Activated T-cell treated with anti-CD3 and anti-CD28 coated beads, Interleukin-2, amount 50 U/mL, for 24 hours (primary cell): Measurements from ENCODE around the gene ST6GALNAC2.
"Not testable (repeated sequence)": the region's sequence is repeated elsewhere in the genome, so short reads cannot be mapped to it uniquely, and the experiment has no call there.

Experiments
- DNase-seq: peaks from one replicate; pipeline ENCODE4 v3.0.0-alpha.2; 2020
- H3K27ac Mint-ChIP-seq: 2 replicates; pipeline ENCODE4 v1.8.0; 2020; ENCODE audit warnings: mild to moderate bottlenecking, mixed read lengths
- H3K27me3 Mint-ChIP-seq: 2 replicates; pipeline ENCODE4 v1.8.0; 2020; ENCODE audit warnings: mixed read lengths
- H3K36me3 Mint-ChIP-seq: 2 replicates; pipeline ENCODE4 v1.8.0; 2020; ENCODE audit warnings: low read depth, mixed read lengths
- H3K4me1 Mint-ChIP-seq: 2 replicates; pipeline ENCODE4 v1.8.0; 2020; ENCODE audit warnings: low read depth, mixed read lengths
- H3K4me3 Mint-ChIP-seq: 2 replicates; pipeline ENCODE4 v1.8.0; 2020; ENCODE audit warnings: mild to moderate bottlenecking, moderate library complexity, mixed read lengths
- H3K9me3 Mint-ChIP-seq: 2 replicates; pipeline ENCODE4 v1.8.0; 2020; ENCODE audit warnings: mixed read lengths

The ST6GALNAC2 gene

GRCh38 chr17:76570457-76570856, 15.2 kb downstream of the ST6GALNAC2 start:
- DNase-seq = no peak
- H3K4me3 Mint-ChIP-seq = no peak overlapping the region
- no peaks in the 10 kb centered on the region for H3K27me3 Mint-ChIP-seq
- peaks cover 23% of the 10 kb centered on the region for H3K4me1 Mint-ChIP-seq
- peaks cover 26% of the 10 kb centered on the region for H3K36me3 Mint-ChIP-seq
- H3K27ac Mint-ChIP-seq = no peak overlapping the region
- H3K9me3 Mint-ChIP-seq = no peaks in the 10 kb centered on the region

- Mint-ChIP-seq H3K4me3 (no peak overlapping the region), H3K4me1 (peaks cover 30% of the 10 kb centered on the region), H3K9me3 (no peaks in the 10 kb centered on the region), H3K27ac (peak overlapping the region; percentile 37), H3K27me3 (no peaks in the 10 kb centered on the region), H3K36me3 (peaks cover 33% of the 10 kb centered on the region)
- no peak for DNase-seq
These were observed 15.9 kb downstream of the ST6GALNAC2 start for GRCh38 chr17:76569607-76570279.

GRCh38 chr17:76568811-76569221, 16.8 kb downstream of the ST6GALNAC2 start:
- Mint-ChIP-seq H3K27ac (peak overlapping the region; percentile 35), H3K27me3 (no peaks in the 10 kb centered on the region), H3K4me1 (peaks cover 34% of the 10 kb centered on the region), H3K9me3 (no peaks in the 10 kb centered on the region), H3K36me3 (peaks cover 41% of the 10 kb centered on the region), H3K4me3 (no peak overlapping the region)
- no peak for DNase-seq

- H3K27me3 Mint-ChIP-seq = no peaks in the 10 kb centered on the region
- H3K9me3 Mint-ChIP-seq = no peaks in the 10 kb centered on the region
- no peak for DNase-seq
- H3K4me3 Mint-ChIP-seq = no peak overlapping the region
- peaks cover 41% of the 10 kb centered on the region for H3K4me1 Mint-ChIP-seq
- peaks cover 50% of the 10 kb centered on the region for H3K36me3 Mint-ChIP-seq
- peak overlapping the region; percentile 67 for H3K27ac Mint-ChIP-seq
These were observed 17.8 kb downstream of the ST6GALNAC2 start for GRCh38 chr17:76567634-76568432.

- no peak for DNase-seq
- H3K4me1 Mint-ChIP-seq = peaks cover 47% of the 10 kb centered on the region
- no peaks in the 10 kb centered on the region for H3K9me3 Mint-ChIP-seq
- no peak overlapping the region for H3K4me3 Mint-ChIP-seq
- H3K27ac Mint-ChIP-seq = peak overlapping the region; percentile 61
- H3K36me3 Mint-ChIP-seq = peaks cover 57% of the 10 kb centered on the region
- no peaks in the 10 kb centered on the region for H3K27me3 Mint-ChIP-seq
These were observed 18.6 kb downstream of the ST6GALNAC2 start for GRCh38 chr17:76566988-76567431.

GRCh38 chr17:76566613-76566943, 19.1 kb downstream of the ST6GALNAC2 start:
- Mint-ChIP-seq H3K27ac (peak overlapping the region; percentile 61), H3K9me3 (no peaks in the 10 kb centered on the region), H3K4me1 (peaks cover 51% of the 10 kb centered on the region), H3K27me3 (no peaks in the 10 kb centered on the region), H3K4me3 (no peak overlapping the region), H3K36me3 (peaks cover 61% of the 10 kb centered on the region)
- DNase-seq = no peak

- peaks cover 67% of the 10 kb centered on the region for H3K36me3 Mint-ChIP-seq
- H3K4me3 Mint-ChIP-seq = peak overlapping the region; percentile 3
- H3K27me3 Mint-ChIP-seq = no peaks in the 10 kb centered on the region
- H3K4me1 Mint-ChIP-seq = peaks cover 57% of the 10 kb centered on the region
- DNase-seq = no peak
- peak overlapping the region; percentile 83 for H3K27ac Mint-ChIP-seq
- no peaks in the 10 kb centered on the region for H3K9me3 Mint-ChIP-seq
These were observed 19.7 kb downstream of the ST6GALNAC2 start for GRCh38 chr17:76565728-76566612.

- H3K27me3 Mint-ChIP-seq, DNase-seq, H3K9me3 Mint-ChIP-seq: not testable (repeated sequence)
- H3K4me1 Mint-ChIP-seq = peaks cover 65% of the 10 kb centered on the region
- peak overlapping the region; percentile 3 for H3K4me3 Mint-ChIP-seq
- peaks cover 75% of the 10 kb centered on the region for H3K36me3 Mint-ChIP-seq
- peak overlapping the region; percentile 83 for H3K27ac Mint-ChIP-seq
These were observed 20.5 kb downstream of the ST6GALNAC2 start for GRCh38 chr17:76564991-76565727.

- Mint-ChIP-seq H3K27ac (peak overlapping the region; percentile 75), H3K4me1 (peaks cover 76% of the 10 kb centered on the region), H3K36me3 (peaks cover 93% of the 10 kb centered on the region)
- not testable (repeated sequence) for DNase-seq, H3K27me3 Mint-ChIP-seq, H3K9me3 Mint-ChIP-seq, H3K4me3 Mint-ChIP-seq
These were observed 22.3 kb downstream of the ST6GALNAC2 start for GRCh38 chr17:76563359-76563758.

GRCh38 chr17:76562734-76563148, 22.9 kb downstream of the ST6GALNAC2 start:
- Mint-ChIP-seq H3K9me3 (no peaks in the 10 kb centered on the region), H3K36me3 (peaks cover 96% of the 10 kb centered on the region), H3K27me3 (no peaks in the 10 kb centered on the region), H3K27ac (peak overlapping the region; percentile 75), H3K4me1 (peaks cover 71% of the 10 kb centered on the region), H3K4me3 (peak overlapping the region; percentile 99)
- no peak for DNase-seq

- no peaks in the 10 kb centered on the region for H3K27me3 Mint-ChIP-seq
- H3K27ac Mint-ChIP-seq = peak overlapping the region; percentile 88
- H3K9me3 Mint-ChIP-seq = no peaks in the 10 kb centered on the region
- H3K4me1 Mint-ChIP-seq = peaks cover 72% of the 10 kb centered on the region
- peak overlapping the region; percentile 99 for H3K4me3 Mint-ChIP-seq
- peaks cover 96% of the 10 kb centered on the region for H3K36me3 Mint-ChIP-seq
- DNase-seq = no peak
These were observed 23.8 kb downstream of the ST6GALNAC2 start for GRCh38 chr17:76561799-76562268.

- H3K4me3 Mint-ChIP-seq = peak overlapping the region; percentile 99
- H3K36me3 Mint-ChIP-seq = peaks cover 92% of the 10 kb centered on the region
- no peak for DNase-seq
These were observed 24.3 kb downstream of the ST6GALNAC2 start for GRCh38 chr17:76561332-76561731.

GRCh38 chr17:76560877-76561221, 24.8 kb downstream of the ST6GALNAC2 start:
- Mint-ChIP-seq H3K36me3 (peaks cover 87% of the 10 kb centered on the region), H3K27me3 (no peaks in the 10 kb centered on the region), H3K9me3 (no peaks in the 10 kb centered on the region), H3K4me1 (peaks cover 71% of the 10 kb centered on the region), H3K4me3 (peak overlapping the region; percentile 99), H3K27ac (peak overlapping the region; percentile 88)
- no peak for DNase-seq

More at GRCh38 chr17:76561332-76561731, 24.3 kb downstream of the ST6GALNAC2 start:
- Mint-ChIP-seq H3K27me3 (no peaks in the 10 kb centered on the region), H3K4me1 (peaks cover 75% of the 10 kb centered on the region), H3K9me3 (no peaks in the 10 kb centered on the region), H3K27ac (peak overlapping the region; percentile 88)
